ENCODE measurements around the gene NTRK3.

The NTRK3 gene

GRCh38 chr15:88230823-88231222 is 25.7 kb downstream of the NTRK3 start:
- DNase-seq (ENCODE audit: low read depth), result no peak

DNA sequence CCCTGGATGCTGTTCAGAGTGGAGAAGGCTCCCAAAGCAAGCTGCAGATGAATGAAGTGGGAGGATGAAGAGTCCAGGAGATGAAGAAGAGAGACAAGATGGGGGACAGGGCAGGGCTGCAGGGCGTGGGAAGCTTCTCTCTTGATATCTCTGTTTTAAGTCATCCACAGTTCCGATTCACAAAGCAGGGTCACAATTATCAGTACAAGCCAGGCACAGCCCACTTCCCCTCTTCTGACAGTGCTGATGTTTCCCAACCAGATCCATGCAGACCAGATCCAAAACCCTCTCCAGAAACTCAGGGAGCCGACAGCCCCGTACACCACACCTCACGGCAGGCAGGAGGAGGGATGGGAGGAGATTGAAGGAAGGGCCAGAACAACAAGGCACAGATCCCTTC is 31.1 kb downstream of the NTRK3 start:
- no peak for DNase-seq (ENCODE audit: low read depth)

DNA sequence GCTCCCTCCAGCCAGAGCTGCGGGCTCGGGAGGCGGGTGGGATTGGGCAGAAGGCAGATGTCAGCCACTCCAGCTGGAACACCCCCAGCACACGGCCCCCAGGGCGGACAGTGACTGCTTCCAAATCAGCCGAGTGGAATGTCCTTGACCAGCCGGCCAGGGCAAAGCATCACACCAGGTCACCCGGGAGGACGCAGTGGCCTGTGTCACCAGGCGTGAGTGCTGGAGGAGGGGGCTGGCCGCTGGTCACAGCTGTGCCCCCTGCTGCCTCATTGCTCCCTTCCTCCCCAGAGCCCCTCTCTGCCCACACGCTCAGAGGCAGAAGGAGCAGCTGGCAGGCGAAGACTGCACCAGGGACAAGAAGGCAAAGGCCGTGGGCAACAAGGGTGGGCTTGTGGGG is 33.5 kb downstream of the NTRK3 start:
- no peak for DNase-seq (ENCODE audit: low read depth)

- DNase-seq (ENCODE audit: low read depth), result no peak
Measured at GRCh38 chr15:88221836-88222235, 34.7 kb downstream of the NTRK3 start.

- DNase-seq (ENCODE audit: low read depth), result no peak
Measured at GRCh38 chr15:88220443-88221335, 35.9 kb downstream of the NTRK3 start.

DNA sequence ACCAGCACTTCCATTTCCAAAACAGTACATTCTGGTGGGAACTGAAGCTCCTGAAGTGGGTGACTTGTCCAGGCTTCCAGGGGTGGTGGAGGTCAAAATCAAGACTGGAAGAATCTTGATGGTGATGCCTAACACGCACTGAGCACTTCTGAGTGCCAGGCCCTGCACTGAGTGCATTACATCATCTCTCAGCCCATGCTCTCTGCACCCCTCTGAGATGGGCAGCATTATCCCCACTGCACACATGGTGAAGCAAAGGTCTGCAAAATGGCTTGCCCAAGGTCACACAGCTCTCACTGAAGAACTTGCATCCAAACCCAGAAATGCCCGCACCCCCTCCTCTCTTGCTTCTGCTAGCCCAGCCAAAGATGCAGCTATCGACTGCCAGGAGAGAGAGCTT is 36.9 kb downstream of the NTRK3 start:
- no peak for DNase-seq (ENCODE audit: low read depth)

DNA sequence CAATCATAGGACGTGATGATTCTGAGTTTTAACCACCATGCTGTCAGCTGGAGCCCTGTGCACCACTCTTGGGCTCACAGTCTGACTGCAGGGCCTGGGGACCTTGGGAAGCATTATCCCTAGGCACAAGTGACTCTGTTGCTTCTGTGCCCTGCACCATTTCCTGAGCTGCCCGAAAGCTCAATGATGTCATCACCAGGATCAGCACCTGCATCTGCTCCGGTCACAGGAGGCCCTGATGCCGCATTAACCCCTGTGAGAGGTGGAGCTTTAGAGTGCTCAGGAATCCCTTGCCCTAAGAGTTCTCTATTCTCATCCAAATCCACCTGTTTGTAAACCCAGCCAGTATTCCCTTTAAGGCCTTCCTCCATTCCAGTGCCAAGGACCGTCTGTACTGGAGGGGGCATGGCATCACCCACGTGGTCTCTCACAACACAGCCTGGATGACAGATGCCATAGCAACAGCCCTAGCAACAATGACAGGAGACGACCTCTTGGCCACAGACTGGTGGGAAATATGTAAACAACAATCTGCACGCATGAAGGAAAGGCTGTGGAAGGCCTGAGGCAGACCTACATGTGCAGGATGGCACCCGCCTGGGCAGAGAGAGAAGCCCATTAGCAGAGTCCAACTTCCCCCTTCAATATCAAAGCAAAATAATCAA is 37.9 kb downstream of the NTRK3 start:
- DNase-seq (ENCODE audit: low read depth), result no peak

- no peak for DNase-seq (ENCODE audit: low read depth)
Measured at GRCh38 chr15:88215066-88215648, 41.4 kb downstream of the NTRK3 start.

DNA sequence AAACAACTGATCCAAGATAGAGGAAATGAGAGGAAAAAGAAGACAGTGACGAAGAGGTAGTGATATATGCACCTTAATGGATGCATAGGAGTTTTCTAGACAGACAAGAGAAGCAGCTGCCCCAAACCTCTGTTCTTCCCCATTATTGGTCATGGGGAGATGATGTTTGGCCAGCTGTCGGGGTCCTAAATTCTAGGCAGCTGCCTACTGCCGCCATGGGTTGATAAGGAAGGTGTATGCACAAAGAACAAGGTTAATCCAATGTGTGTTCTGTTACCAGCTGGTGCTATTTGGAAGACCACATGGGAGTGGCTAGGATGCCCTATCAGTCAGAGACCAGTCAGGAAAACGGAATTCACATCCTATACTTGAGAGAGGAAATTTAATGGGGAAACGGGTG is 47.4 kb downstream of the NTRK3 start:
- DNase-seq (ENCODE audit: low read depth), result no peak

DNA sequence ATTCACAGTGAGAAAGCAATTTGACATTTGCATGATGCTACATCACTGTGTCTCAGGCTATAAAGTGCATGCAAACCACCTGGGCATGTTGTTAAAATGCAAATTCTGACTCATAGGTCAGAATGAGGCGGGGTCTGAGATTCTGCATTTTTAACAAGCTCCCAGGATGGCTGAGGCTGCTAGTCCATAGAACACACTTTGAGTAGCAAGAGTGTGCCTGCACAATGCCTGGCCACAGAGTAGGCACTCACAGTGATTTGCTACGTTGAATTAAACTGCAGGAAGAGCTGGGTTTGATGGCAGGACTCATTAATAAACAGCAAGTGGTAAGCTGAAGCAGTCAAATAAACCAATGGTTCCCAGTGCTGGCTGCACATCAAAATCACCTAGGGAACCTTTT is 48.1 kb downstream of the NTRK3 start:
- no peak for DNase-seq (ENCODE audit: low read depth)

DNA sequence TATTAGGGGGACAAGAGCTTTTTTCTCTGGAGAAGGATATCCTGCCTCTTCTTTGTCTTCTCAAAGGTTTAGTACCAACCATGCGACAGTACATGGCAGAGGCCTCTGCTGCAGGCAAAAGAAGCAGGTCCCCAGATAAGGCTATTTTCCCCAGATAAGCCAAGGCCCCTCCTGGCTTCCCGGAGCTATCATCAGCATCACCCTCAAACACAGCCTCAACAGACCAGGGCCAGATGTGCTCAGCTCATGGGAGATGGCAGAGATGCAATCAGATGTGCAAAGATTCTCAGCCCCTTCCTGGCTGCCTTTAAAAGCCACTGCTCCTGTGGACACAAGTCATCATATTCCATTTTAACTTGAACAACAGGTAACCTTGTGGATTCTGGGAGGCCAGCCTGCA is 49.0 kb downstream of the NTRK3 start:
- no peak for DNase-seq (ENCODE audit: low read depth)

- DNase-seq (ENCODE audit: low read depth), result no peak
Measured at GRCh38 chr15:88204584-88204983, 52.0 kb downstream of the NTRK3 start.

DNA sequence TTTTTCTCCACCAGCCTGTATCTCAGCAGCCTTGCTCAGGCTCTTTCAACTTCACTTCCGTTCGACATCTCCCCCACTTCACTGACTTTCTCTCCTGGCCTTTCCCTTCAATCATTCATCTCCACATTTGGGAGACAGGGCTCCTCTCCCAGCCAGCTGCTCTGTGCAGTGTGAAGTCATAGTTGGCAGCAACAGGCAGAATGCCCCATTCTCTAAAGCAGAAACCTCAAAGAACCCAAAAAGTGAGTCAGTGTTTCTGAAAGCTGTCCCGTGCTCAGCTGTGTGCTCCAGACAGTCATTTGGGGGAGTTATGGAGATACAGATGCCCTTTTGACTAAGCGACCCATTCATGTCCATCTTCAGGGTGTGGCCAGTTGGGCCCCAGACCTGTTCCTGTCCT is 54.3 kb downstream of the NTRK3 start:
- DNase-seq (ENCODE audit: low read depth), result no peak

DNA sequence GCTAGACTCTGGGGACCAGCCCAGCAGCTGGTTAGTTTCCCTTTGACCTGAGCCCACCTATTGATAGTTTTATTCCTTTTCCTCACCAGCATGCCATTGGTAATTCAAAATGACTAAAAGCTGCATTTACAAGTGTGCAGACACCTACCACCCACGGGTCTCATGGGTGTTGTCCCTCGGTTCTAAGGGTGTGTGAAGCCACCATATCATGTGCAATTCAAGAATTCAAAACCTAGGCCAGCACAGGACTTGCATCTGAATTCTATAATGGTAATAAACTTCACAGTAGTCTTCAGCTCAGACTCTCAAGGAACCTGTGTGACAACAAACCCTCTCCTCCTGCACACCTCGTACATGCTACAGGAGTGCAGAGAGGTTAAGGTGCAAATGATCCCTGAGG is 55.3 kb downstream of the NTRK3 start:
- no peak for DNase-seq (ENCODE audit: low read depth)

- DNase-seq (ENCODE audit: low read depth), result no peak
Measured at GRCh38 chr15:88196961-88197360, 59.6 kb downstream of the NTRK3 start.

- DNase-seq (ENCODE audit: low read depth), result no peak
Measured at GRCh38 chr15:88194162-88194561, 62.4 kb downstream of the NTRK3 start.

GRCh38 chr15:88193415-88193814 is 63.1 kb downstream of the NTRK3 start:
- DNase-seq (ENCODE audit: low read depth), result no peak

GRCh38 chr15:88191812-88192165 is 64.8 kb downstream of the NTRK3 start:
- no peak for DNase-seq (ENCODE audit: low read depth)

DNA sequence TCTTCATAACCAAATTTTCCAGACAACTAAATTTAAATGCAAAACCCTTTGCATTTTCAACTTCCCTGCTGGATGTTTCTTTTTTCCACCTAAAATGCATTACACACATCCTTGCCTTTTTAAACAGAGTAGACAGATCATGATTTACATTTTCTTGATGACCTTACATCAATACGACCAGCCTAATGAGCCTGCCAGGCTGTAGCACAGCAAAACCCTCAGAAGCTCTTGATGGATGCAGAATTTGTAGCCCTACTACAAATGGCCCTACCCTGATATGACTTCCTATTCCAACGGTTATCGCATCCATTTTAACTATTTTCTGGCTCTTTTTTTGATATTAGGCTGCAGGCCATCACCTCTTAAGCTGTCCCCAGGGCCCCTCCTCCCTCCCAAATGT is 66.3 kb downstream of the NTRK3 start:
- DNase-seq (ENCODE audit: low read depth), result no peak

DNA sequence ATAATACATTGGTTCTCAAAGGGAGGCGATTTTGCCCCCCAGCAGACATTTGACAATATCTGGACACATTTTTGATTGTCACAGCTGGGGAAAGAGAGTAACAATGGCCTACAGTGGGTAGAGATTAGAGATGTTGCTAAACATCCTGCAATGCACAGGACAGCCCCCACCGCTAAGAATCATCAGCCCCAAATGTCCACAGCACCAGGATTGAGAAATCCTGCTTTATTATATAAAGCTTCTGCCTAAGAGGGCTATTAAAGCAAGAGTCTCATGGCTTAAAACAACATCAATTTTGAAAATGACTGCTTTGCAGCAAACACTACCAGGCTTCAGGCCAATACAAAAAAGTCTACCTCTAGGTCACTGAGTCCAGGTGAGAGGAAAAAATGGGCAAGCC is 68.2 kb downstream of the NTRK3 start:
- no peak for DNase-seq (ENCODE audit: low read depth)

DNA sequence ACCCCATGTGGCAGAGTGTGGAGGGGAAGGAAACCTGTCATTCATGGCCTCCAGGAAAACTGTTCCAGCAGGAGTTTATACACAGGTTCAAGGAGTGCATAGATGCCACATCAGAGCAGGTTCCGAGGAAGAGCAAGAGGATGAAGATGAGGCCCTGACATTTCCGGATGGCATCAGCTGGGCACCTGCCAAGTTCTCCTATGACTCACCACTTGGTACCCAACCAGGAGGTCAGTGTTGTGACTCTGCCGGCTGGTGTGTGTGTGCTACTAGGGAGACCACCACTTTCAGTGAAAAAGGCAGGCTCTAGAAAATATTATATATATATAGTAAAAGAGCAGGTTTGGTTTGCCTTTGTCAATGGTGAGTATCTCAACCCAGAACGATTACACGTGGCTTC is 69.3 kb downstream of the NTRK3 start:
- DNase-seq (ENCODE audit: low read depth), result no peak

DNA sequence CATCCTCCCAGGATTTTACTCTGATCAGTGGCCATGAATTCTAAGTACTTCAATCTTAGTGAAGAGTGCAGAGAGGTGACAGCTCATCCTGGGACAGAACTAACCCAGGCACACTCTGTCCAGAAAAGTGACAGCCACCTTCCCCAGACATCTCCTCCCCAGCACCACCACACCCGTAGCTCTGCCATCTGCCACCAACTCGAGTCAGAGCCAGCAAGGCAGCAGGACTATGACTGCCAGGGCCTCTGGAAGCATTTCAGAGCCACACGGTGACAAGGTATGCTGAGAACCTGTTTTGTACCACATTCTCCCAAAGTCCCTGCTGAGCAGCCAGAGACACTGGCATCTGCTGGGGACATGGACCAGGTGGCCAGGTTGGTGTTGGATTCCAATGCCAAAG is 71.0 kb downstream of the NTRK3 start:
- no peak for DNase-seq (ENCODE audit: low read depth)

GRCh38 chr15:88181613-88182012 is 74.9 kb downstream of the NTRK3 start:
- no peak for DNase-seq (ENCODE audit: low read depth)
